GM18502 (cell line): Measurements from ENCODE around the gene PARD3B.

Experiments
- ATAC-seq: cut with Tn5 transposase; IDR thresholded peaks from one replicate; pipeline ENCODE4 v1.9.1; 2021; ENCODE audit warnings: mild to moderate bottlenecking; ENCODE audit not compliant: unreplicated experiment, poor library complexity

PARD3B gene

GRCh38 chr2:204876311-204876710, 331.0 kb downstream of the PARD3B start:
- ATAC-seq: no peak

- ATAC-seq: no peak
Measured at GRCh38 chr2:204877691-204878090, 332.4 kb downstream of the PARD3B start.

GRCh38 chr2:204880928-204881327, 335.7 kb downstream of the PARD3B start:
- no peak for ATAC-seq

- no peak for ATAC-seq
Measured at GRCh38 chr2:204881655-204882054, 336.4 kb downstream of the PARD3B start.

- ATAC-seq: no peak
Measured at GRCh38 chr2:204885747-204886146, 340.5 kb downstream of the PARD3B start.

GRCh38 chr2:204886713-204887112, 341.4 kb downstream of the PARD3B start:
- ATAC-seq: no peak

- no peak for ATAC-seq
Measured at GRCh38 chr2:204888222-204888621, 342.9 kb downstream of the PARD3B start.

GRCh38 chr2:204890680-204891079, 345.4 kb downstream of the PARD3B start:
- no peak for ATAC-seq

- ATAC-seq: no peak
Measured at GRCh38 chr2:204891739-204892138, 346.5 kb downstream of the PARD3B start.

GRCh38 chr2:204892506-204893255, 347.4 kb downstream of the PARD3B start:
- ATAC-seq: no peak

- peak; percentile 53 for ATAC-seq
Measured at GRCh38 chr2:204896146-204896545, 350.9 kb downstream of the PARD3B start.

GRCh38 chr2:204897561-204897960, 352.3 kb downstream of the PARD3B start:
- ATAC-seq: no peak

GRCh38 chr2:204898928-204899640, 353.8 kb downstream of the PARD3B start:
- no peak for ATAC-seq

- no peak for ATAC-seq
Measured at GRCh38 chr2:204899983-204900382, 354.7 kb downstream of the PARD3B start.

GRCh38 chr2:204900487-204900886, 355.2 kb downstream of the PARD3B start:
- ATAC-seq: no peak

GRCh38 chr2:204900910-204901309, 355.6 kb downstream of the PARD3B start:
- ATAC-seq: no peak

- ATAC-seq: no peak
Measured at GRCh38 chr2:204901591-204901990, 356.3 kb downstream of the PARD3B start.

- no peak for ATAC-seq
Measured at GRCh38 chr2:204909791-204910190, 364.5 kb downstream of the PARD3B start.

- no peak for ATAC-seq
Measured at GRCh38 chr2:204913312-204913711, 368.0 kb downstream of the PARD3B start.

- ATAC-seq: no peak
Measured at GRCh38 chr2:204913854-204914464, 368.7 kb downstream of the PARD3B start.

GRCh38 chr2:204914708-204915107, 369.4 kb downstream of the PARD3B start:
- no peak for ATAC-seq
